Measurements from ENCODE around the gene GGA1.

Gene GGA1

DNA sequence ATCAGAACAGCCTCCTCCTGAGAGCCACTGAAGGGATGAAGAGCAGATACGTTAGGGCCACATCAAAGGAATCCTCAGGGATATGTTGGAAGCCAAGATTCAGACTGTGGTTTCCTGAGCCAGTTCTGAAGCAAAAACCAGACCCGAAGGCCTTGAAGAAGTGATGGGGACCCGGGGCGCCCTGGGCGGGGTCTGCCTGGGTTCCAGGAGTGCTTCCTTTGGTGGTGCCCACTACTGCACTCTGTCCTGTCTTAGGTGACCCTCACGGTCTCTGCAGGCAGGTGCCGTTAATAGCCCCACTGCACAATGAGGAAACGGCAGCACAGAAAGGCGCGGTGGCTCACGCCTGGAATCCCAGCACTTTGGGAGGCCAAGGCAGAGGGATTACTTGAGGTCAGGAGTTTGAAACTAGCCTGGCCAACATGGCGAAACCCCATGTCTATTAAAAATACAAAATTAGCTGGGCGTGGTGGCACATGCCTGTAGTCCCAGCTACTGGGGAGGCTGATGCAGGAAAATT is 18.0 kb downstream of the GGA1 start:
- DNase-seq: no peak
- in situ Hi-C loops (cut with MboI; ENCODE audit: low pct_unique_long_range_greater_than_20kb, low sequenced_read_pairs): no loop called here

DNA sequence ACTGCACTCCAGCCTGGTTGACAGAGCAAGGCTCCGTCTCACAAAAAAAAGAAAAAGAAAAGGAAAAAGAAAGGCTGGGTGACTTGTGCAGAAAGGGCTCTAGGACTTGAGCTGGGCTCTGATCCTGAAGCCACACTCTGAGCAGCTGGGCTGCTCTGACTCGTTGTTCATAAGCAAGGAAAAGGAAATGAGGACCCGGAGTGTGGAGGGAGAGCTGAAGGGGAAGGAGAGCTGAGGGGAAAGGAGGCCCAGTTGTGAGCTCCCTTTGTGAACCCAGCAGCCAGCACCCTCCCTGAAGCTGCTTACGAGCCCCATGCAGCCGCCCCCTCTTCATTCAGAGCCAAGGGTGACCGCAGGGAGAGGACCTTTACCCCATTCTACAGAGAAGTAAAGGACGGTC is 18.5 kb downstream of the GGA1 start:
- in situ Hi-C loops (cut with MboI; ENCODE audit: low pct_unique_long_range_greater_than_20kb, low sequenced_read_pairs): no loop called here
- DNase-seq: no peak

DNA sequence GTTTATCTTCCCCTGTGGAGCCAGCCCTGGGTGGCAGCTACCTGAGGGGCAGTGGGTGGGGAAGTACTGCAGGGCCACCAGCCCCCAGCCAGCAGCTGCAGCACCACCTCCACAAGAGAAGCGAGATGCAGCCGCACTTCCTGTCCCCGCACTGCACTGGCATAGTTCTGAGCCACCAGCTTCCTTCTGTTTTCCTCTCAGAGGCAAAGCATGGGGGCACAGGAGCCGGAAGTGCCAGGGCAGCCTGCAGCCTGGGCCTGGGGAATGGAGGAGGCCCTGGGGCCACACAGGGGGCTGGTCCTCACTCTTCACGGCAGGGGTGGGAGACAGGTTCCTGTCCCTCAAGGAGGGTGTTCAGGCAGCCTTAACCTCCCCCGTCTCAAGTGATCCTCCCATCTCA is 18.9 kb downstream of the GGA1 start:
- DNase-seq: no peak
- in situ Hi-C loops (cut with MboI; ENCODE audit: low pct_unique_long_range_greater_than_20kb, low sequenced_read_pairs): no loop called here

DNA sequence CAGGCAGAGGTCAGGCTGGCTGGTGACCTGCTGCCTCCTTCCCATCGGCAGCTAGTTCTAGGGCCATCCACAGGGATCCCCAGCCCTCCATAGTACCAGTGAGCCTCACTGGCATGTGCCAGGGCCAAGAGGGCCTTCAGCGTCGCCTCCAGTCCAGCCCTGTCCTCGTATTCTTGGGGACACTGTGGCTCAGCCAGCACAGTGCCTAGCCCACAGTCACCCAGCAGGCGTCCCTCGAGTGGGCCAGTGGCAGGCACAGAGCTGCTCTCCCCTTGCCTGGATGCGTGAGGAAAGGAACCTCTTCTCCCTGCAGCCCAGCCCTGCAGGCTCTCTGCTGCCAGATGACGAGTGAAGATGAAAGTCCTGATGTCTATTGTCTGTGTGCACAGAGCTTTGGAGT is 20.2 kb downstream of the GGA1 start:
- no peak for DNase-seq
- in situ Hi-C loops (cut with MboI; ENCODE audit: low pct_unique_long_range_greater_than_20kb, low sequenced_read_pairs): no loop called here

DNA sequence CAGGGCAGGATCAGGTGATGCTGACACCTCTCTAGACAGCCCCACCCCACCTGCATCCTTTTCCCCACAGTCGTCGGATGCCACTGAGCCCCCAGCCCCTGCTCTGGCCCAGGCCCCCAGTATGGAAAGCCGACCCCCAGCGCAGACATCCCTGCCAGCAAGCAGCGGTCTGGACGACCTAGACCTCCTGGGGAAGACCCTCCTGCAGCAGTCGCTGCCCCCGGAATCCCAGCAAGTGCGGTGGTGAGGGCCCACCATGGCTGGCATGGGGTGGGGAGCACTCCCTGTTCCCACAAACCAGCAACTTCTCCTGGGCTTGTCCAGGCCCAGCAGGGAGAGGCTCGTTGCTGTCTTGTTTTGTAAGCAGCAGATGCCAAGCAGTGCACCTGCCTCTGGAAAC is 21.3 kb downstream of the GGA1 start:
- no peak for DNase-seq
- in situ Hi-C loops (cut with MboI; ENCODE audit: low pct_unique_long_range_greater_than_20kb, low sequenced_read_pairs): no loop called here

DNA sequence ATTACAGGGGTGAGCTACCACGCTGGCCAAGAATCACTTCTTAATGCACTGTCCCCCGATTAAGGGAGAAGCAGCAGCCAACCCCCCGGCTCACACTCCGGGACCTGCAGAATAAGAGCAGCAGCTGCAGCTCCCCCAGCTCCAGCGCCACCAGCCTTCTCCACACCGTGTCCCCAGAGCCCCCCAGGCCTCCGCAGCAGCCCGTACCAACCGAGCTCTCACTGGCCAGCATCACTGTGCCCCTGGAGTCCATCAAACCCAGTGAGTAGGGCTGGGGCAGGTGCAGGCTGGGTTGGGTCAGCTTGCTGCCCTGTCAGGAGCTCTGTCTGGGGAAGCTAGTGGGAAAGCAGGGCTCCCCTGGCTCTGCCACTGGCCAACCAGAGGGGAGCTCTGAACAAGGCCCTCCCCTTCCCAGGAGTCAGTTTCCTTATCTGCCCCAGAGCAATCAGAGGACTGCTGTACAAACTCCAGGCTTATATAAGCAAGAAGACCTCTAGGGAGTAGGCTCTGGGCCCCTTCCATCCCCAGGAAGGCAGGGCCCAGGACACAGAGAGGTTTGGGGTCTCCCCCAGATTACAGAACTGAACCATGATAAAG is 22.3 kb downstream of the GGA1 start:
- DNase-seq: no peak
- in situ Hi-C loops (cut with MboI; ENCODE audit: low pct_unique_long_range_greater_than_20kb, low sequenced_read_pairs): no loop called here

DNA sequence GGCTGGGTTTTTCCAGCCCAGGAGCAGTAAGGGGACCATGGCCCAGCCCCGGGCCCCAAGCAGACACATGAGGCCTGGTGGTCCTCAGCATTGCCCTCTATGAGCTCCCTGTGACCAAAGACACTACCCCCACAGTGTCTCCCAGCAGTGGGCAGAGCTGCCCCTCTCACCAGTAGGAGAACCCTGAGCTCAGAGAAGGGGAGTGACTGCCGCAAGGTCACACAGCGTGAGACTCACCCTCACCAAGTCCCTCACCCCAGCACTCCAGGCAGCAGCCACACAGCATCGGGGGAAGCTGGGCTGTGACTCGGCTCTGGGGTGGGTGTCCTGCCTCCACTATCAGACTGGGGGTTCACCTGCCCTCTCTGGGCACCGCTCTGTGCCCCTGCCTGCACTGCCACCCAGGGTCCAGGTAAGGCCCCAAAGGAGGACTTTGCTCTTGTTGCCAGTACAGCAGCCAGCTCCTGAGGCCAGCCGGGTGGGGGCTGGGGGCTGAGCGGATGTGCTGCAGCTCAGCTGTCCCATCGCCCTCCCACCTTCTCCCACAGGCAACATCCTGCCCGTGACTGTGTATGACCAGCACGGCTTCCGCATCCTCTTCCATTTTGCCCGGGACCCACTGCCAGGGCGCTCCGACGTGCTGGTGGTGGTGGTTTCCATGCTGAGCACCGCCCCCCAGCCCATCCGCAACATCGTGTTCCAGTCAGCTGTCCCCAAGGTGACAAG is 23.0 kb downstream of the GGA1 start:
- in situ Hi-C loops (cut with MboI; ENCODE audit: low pct_unique_long_range_greater_than_20kb, low sequenced_read_pairs): no loop called here

DNA sequence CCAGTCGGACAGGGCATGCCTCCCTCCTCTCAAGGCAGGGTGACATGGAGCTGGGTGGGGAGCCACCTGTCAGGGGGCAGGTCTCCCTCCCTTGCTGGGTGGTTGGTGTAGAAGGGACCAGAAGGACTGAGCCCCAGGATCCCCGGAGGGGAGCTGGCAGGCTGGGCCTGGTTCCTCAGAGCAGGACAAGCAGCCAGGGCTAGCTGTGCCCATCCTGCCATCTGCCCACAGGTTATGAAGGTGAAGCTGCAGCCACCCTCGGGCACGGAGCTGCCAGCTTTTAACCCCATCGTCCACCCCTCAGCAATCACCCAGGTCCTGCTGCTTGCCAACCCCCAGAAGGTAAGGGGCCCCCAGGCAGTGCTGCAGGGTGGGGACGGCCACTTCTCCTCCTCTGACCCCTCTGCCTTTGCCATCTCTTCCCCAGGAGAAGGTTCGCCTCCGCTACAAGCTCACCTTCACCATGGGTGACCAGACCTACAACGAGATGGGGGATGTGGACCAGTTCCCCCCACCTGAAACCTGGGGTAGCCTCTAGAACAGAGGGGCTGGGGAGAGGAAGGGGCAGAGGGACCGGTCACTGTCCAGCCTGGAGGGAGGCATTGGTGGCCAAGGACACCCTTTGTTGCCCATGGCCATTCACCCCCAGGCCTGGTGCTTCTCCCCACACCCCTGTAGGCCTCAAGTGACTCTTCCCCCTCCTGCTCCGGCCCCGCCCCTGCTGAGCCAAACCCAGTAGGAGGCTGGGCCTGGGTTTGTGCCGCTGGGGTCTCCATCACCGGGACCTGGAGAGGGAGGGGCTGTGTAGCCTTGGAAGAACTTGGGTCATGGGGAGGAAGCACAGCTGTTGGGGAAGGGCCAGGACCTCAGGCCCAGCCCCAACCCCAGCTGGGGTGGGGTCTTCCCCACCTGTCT is 23.8 kb downstream of the GGA1 start:
- no peak for DNase-seq
- in situ Hi-C loops (cut with MboI; ENCODE audit: low pct_unique_long_range_greater_than_20kb, low sequenced_read_pairs): no loop called here

More for the DNA sequence above, 23.0 kb downstream of the GGA1 start:
- no peak for DNase-seq

GRCh38 chr22:37633089-37633624 is 24.5 kb downstream of the GGA1 start:
- in situ Hi-C loops (cut with MboI; ENCODE audit: low pct_unique_long_range_greater_than_20kb, low sequenced_read_pairs): no loop called here
- no peak for DNase-seq

DNA sequence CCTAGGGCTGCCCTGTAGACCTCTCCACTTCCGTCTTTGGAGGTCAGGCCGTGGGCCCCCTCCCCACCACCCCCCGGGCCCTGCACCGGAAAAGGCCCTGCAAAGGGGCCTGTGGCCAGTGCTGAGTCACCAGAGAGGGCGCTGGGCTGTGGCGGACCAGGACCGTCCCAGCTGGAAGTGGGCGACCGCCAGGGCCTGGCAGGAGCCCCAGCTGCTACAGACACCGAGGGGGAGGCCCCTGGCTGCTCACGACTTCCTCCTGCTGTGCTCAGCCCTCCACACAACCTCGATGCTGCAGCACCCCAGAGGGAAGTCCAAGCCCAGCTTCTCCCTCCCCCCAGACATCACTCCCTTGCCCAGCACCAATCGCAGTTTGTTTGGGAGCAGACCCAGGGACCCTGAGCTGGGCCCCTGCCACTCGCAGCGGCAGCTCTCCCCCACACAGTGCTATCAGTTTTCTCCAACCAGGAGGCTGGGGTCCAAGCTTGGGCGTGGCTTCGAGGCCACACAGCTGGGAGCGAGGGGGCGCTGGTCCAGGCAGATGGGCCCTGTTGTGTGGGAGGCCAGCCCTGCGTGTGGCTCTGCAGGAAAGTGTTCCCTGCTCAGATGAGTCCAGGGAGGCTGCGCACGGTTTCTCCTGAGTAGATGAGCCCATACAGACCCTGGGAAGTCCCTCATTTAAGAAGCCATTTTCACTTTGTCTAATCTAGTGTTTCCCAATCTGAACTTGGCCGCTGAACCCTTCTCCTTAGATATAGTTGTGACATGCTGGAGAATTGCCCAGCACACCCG is 25.2 kb downstream of the GGA1 start:
- DNase-seq: peak; percentile 97
- in situ Hi-C loops (cut with MboI; ENCODE audit: low pct_unique_long_range_greater_than_20kb, low sequenced_read_pairs): no loop called here

GRCh38 chr22:37634417-37634924 is 25.8 kb downstream of the GGA1 start:
- in situ Hi-C loops (cut with MboI; ENCODE audit: low pct_unique_long_range_greater_than_20kb, low sequenced_read_pairs): no loop called here
- no peak for DNase-seq

DNA sequence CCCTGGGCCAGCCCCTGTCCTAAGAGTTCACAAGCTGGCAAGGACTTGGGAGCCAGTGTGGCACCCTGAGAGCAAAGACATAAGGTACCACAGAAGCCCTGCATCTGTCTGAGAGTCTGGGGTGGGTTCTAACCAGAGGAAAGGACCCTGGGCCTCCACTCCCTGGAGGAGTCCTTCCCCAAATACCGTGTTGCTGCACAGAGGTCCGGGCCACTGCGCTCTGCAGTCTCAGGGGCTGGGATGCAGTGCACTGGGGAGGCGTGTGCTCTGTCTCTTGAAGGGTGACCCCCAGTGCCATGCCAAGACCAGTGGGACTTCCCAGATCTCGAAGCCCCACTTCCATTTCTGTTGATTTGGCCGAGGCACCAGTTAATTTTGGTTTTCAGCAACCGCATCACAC is 26.5 kb downstream of the GGA1 start:
- in situ Hi-C loops (cut with MboI; ENCODE audit: low pct_unique_long_range_greater_than_20kb, low sequenced_read_pairs): no loop called here
- DNase-seq: no peak

- in situ Hi-C loops (cut with MboI; ENCODE audit: low pct_unique_long_range_greater_than_20kb, low sequenced_read_pairs): no loop called here
- DNase-seq: peak; percentile 62
Measured at GRCh38 chr22:37636186-37636948, 27.7 kb downstream of the GGA1 start.

DNA sequence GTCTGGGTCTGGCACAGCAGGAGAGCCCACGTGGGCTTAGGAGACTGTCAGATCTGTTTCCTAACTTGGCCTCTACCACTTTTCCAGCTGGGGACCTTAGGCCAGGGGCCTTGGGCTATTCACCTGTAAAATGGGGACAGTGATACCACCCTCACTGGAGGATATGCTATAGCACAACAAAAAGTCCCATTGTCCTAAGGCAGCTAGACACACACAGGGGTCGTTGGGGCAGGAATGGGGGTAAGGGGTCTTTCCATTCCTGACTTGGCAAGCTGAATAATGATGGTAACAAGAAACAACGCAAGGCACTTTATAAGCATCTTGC is 28.3 kb downstream of the GGA1 start:
- no peak for DNase-seq
- in situ Hi-C loops (cut with MboI; ENCODE audit: low pct_unique_long_range_greater_than_20kb, low sequenced_read_pairs): no loop called here

- no peak for DNase-seq
- in situ Hi-C loops (cut with MboI; ENCODE audit: low pct_unique_long_range_greater_than_20kb, low sequenced_read_pairs): no loop called here
Measured at GRCh38 chr22:37638391-37639069, 29.9 kb downstream of the GGA1 start.

DNA sequence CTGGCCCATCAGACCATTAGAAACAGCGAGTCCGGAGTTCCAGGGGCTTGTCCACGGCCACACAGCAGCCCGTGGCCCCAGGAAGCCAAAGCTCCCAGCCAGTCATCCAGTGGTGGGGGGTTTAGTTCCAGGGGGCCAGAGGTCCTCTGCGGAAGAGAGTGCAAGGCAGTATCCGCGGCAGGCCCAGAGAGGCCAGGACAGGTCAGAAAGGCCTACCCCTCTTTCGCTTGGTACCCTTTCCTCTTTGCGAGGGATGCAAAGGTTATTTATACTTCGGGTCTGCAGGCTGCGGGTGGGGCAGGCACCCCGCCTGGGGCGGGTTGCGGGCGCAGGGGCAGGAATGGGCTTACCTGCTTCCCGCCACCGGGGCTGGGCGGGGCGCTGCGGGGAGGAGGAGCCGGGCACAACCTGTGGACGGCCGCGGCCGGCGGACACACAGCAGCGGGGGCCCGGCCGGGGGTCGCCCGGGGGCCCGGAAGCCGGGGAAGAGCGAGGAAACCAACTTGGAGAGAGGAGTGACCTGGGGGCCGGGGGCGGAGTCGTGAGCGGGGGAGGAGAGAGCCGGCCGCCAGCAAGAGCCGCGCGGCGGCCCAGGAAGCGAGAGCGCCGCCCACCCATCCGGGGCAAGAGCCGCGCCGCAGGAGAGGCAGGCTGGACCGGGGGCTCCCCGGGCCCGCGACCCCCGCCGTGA is 30.6 kb downstream of the GGA1 start, which contains the start of gene SH3BP1:
Gene SH3BP1 (plus strand): TSS at position 600 of the 691 bp plus-strand sequence. CDS start 119 bp downstream, outside the sequence.
- in situ Hi-C loops (cut with MboI; ENCODE audit: low pct_unique_long_range_greater_than_20kb, low sequenced_read_pairs): no loop called here
- DNase-seq: peak; percentile 23

Measured in KBM-7 (cell line).